A673 (cell line): ENCODE measurements around the gene TNFRSF17.

Source experiments
- EZH2 ChIP-seq: fragments of 200-600 bp; sonication (generic); IDR thresholded peaks from 2 replicates; pipeline ENCODE4 v1.6.1; 2017; ENCODE audit warnings: borderline replicate concordance, low read depth, mild to moderate bottlenecking, mixed read lengths, antibody characterized with exemption, low read length; ENCODE audit not compliant: poor library complexity, severe bottlenecking
- TF ChIP-seq, protein P1 (sequence below): fragments of 300-800, 200-600 bp; sonication (generic); conservative IDR thresholded peaks from 2 replicates; pipeline ENCODE4 v1.5.1; 2017; ENCODE audit warnings: low read depth, mild to moderate bottlenecking, antibody characterized with exemption, low read length, moderate library complexity, mixed read lengths

DNA sequence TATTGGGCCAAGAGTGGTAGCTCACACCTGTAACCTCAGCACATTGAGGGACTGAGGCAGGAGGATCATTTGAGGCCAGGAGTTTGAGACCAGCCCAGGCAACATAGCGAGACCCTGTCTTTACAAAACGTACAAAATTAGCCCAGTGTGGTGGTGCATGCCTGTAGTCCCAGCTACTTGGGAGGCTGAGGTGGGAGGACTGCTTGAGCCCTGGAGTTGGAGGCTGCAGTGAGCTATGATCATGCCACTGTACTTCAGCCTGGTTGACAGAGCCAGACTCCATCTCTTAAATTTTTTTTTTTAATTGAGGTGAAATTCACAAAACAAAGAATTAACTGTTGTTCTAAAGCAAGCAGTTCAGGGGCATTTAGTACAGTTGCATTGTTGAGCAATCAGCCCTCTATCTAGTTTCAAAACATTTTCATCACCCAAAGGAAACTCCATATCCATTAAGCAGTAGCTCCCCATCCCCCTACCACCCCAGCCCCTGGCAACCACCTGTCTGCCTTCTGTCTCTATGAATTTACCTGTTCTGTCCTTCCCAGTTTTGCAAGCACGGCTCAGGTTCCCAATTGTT, 27.1 kb downstream of the TNFRSF17 start:
- TF ChIP-seq EZH2: no peak
- TF ChIP-seq, protein P1, sequence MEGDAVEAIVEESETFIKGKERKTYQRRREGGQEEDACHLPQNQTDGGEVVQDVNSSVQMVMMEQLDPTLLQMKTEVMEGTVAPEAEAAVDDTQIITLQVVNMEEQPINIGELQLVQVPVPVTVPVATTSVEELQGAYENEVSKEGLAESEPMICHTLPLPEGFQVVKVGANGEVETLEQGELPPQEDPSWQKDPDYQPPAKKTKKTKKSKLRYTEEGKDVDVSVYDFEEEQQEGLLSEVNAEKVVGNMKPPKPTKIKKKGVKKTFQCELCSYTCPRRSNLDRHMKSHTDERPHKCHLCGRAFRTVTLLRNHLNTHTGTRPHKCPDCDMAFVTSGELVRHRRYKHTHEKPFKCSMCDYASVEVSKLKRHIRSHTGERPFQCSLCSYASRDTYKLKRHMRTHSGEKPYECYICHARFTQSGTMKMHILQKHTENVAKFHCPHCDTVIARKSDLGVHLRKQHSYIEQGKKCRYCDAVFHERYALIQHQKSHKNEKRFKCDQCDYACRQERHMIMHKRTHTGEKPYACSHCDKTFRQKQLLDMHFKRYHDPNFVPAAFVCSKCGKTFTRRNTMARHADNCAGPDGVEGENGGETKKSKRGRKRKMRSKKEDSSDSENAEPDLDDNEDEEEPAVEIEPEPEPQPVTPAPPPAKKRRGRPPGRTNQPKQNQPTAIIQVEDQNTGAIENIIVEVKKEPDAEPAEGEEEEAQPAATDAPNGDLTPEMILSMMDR: no peak
